ENCODE data around the gene MEF2C. TPM values are rescaled to one million over a fixed set of nuclear protein-coding genes. Genes with fewer than 3 reads are reported as not detected.
"Not testable (repeated sequence)": the region's sequence is repeated elsewhere in the genome, so short reads cannot be mapped to it uniquely, and the experiment has no call there.

MEF2C gene
- total RNA-seq, 1 donor from 2014 or later, result 24.1 TPM

GRCh38 chr5:88925692-88926490, 42.9 kb upstream of the MEF2C start:
- no peaks in the 10 kb centered on the region for H3K27me3 Mint-ChIP-seq (ENCODE audit: unreplicated experiment)
- H3K36me3 Mint-ChIP-seq (ENCODE audit: unreplicated experiment), result no peaks in the 10 kb centered on the region
- no peak for TF ChIP-seq CTCF (IDR thresholded peaks at IDR 0.05; ENCODE audit: partially characterized antibody, unreplicated experiment)
- no peaks in the 10 kb centered on the region for H3K9me3 Mint-ChIP-seq (ENCODE audit: unreplicated experiment)
- H3K27ac Mint-ChIP-seq (ENCODE audit: unreplicated experiment), result no peak overlapping the region
- H3K4me3 Mint-ChIP-seq (ENCODE audit: unreplicated experiment), result no peak overlapping the region
- no peak for DNase-seq
- no peaks in the 10 kb centered on the region for H3K4me1 Mint-ChIP-seq (ENCODE audit: low read depth, unreplicated experiment)

- H3K9me3 Mint-ChIP-seq (ENCODE audit: unreplicated experiment), result peaks cover 2% of the 10 kb centered on the region
- H3K36me3 Mint-ChIP-seq (ENCODE audit: unreplicated experiment), result no peaks in the 10 kb centered on the region
- H3K27me3 Mint-ChIP-seq (ENCODE audit: unreplicated experiment), result no peaks in the 10 kb centered on the region
- no peaks in the 10 kb centered on the region for H3K4me1 Mint-ChIP-seq (ENCODE audit: low read depth, unreplicated experiment)
- no peak overlapping the region for H3K4me3 Mint-ChIP-seq (ENCODE audit: unreplicated experiment)
- H3K27ac Mint-ChIP-seq (ENCODE audit: unreplicated experiment), result no peak overlapping the region
- TF ChIP-seq CTCF (IDR thresholded peaks at IDR 0.05; ENCODE audit: partially characterized antibody, unreplicated experiment), result no peak
- DNase-seq, result no peak
Observed at GRCh38 chr5:88924330-88924657, 41.3 kb upstream of the MEF2C start.

DNA sequence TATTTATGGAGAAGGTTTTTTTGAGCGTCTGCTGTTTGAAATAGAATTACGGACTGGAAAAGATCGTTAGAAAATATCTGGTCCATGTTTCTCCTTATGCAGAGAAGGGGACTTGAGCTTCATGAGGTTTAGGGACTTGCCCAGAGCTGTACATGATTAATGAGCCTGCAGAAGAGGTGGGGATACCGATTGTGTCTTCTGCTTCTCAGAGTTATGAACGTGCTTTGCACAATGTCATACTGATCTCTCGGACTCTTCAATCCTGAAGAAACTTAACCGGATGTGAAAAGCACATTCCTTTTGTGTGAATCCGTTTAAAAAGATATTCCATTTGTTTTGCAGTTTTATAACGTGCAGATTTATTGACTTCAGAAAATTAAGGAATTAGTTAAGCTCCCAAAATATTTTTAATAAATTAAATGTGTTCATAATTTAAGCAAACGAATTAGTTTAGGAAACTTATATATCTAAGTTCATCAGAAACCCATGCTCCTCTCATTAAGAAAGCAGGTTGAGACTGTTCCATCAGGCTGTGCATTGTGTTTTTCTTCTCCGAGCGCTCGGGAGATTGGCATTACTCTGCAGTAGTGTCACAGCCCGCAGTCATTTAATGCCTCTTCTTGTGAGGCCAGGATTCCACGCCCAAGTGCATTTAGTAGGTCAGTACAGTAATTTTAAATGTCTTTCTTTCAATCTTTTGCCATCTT, 40.8 kb upstream of the MEF2C start:
- no peak overlapping the region for H3K4me3 Mint-ChIP-seq (ENCODE audit: unreplicated experiment)
- no peak for TF ChIP-seq CTCF (IDR thresholded peaks at IDR 0.05; ENCODE audit: partially characterized antibody, unreplicated experiment)
- DNase-seq, result no peak
- H3K4me1 Mint-ChIP-seq (ENCODE audit: low read depth, unreplicated experiment), result no peaks in the 10 kb centered on the region
- H3K27me3 Mint-ChIP-seq (ENCODE audit: unreplicated experiment), result no peaks in the 10 kb centered on the region
- H3K9me3 Mint-ChIP-seq (ENCODE audit: unreplicated experiment), result peaks cover 2% of the 10 kb centered on the region
- no peak overlapping the region for H3K27ac Mint-ChIP-seq (ENCODE audit: unreplicated experiment)
- H3K36me3 Mint-ChIP-seq (ENCODE audit: unreplicated experiment), result no peaks in the 10 kb centered on the region

- H3K36me3 Mint-ChIP-seq (ENCODE audit: unreplicated experiment); H3K27me3 Mint-ChIP-seq (ENCODE audit: unreplicated experiment); H3K9me3 Mint-ChIP-seq (ENCODE audit: unreplicated experiment); H3K4me1 Mint-ChIP-seq (ENCODE audit: low read depth, unreplicated experiment); H3K4me3 Mint-ChIP-seq (ENCODE audit: unreplicated experiment); H3K27ac Mint-ChIP-seq (ENCODE audit: unreplicated experiment); DNase-seq: not testable (repeated sequence)
Observed at GRCh38 chr5:88912743-88913142, 29.8 kb upstream of the MEF2C start.

GRCh38 chr5:88911059-88911572, 28.1 kb upstream of the MEF2C start:
- not testable (repeated sequence) for H3K27ac Mint-ChIP-seq (ENCODE audit: unreplicated experiment); H3K36me3 Mint-ChIP-seq (ENCODE audit: unreplicated experiment); H3K4me1 Mint-ChIP-seq (ENCODE audit: low read depth, unreplicated experiment); H3K27me3 Mint-ChIP-seq (ENCODE audit: unreplicated experiment); H3K9me3 Mint-ChIP-seq (ENCODE audit: unreplicated experiment); DNase-seq; H3K4me3 Mint-ChIP-seq (ENCODE audit: unreplicated experiment)

GRCh38 chr5:88904478-88904877, 21.5 kb upstream of the MEF2C start:
- DNase-seq; H3K27me3 Mint-ChIP-seq (ENCODE audit: unreplicated experiment); H3K9me3 Mint-ChIP-seq (ENCODE audit: unreplicated experiment); H3K4me1 Mint-ChIP-seq (ENCODE audit: low read depth, unreplicated experiment); H3K36me3 Mint-ChIP-seq (ENCODE audit: unreplicated experiment); H3K4me3 Mint-ChIP-seq (ENCODE audit: unreplicated experiment); H3K27ac Mint-ChIP-seq (ENCODE audit: unreplicated experiment): not testable (repeated sequence)

- DNase-seq; H3K27ac Mint-ChIP-seq (ENCODE audit: unreplicated experiment): not testable (repeated sequence)
Observed at GRCh38 chr5:88903966-88904365, 21.0 kb upstream of the MEF2C start.

GRCh38 chr5:88901077-88901476, 18.1 kb upstream of the MEF2C start:
- H3K4me3 Mint-ChIP-seq (ENCODE audit: unreplicated experiment); H3K36me3 Mint-ChIP-seq (ENCODE audit: unreplicated experiment); H3K9me3 Mint-ChIP-seq (ENCODE audit: unreplicated experiment); H3K27me3 Mint-ChIP-seq (ENCODE audit: unreplicated experiment); H3K4me1 Mint-ChIP-seq (ENCODE audit: low read depth, unreplicated experiment); H3K27ac Mint-ChIP-seq (ENCODE audit: unreplicated experiment); DNase-seq: not testable (repeated sequence)

More at GRCh38 chr5:88903966-88904365, 21.0 kb upstream of the MEF2C start:
- not testable (repeated sequence) for H3K9me3 Mint-ChIP-seq (ENCODE audit: unreplicated experiment); H3K36me3 Mint-ChIP-seq (ENCODE audit: unreplicated experiment); H3K4me3 Mint-ChIP-seq (ENCODE audit: unreplicated experiment); H3K27me3 Mint-ChIP-seq (ENCODE audit: unreplicated experiment); H3K4me1 Mint-ChIP-seq (ENCODE audit: low read depth, unreplicated experiment)
